Inferior parietal cortex (tissue), 1 donor: ENCODE measurements around the gene TLDC2.
"Not testable (repeated sequence)": the region's sequence is repeated elsewhere in the genome, so short reads cannot be mapped to it uniquely, and the experiment has no call there.

Experiments used
- DNase-seq: peaks from one replicate; pipeline ENCODE4 v3.0.0-alpha.2; 2016; ENCODE audit errors: extremely low spot score

Gene TLDC2

DNA sequence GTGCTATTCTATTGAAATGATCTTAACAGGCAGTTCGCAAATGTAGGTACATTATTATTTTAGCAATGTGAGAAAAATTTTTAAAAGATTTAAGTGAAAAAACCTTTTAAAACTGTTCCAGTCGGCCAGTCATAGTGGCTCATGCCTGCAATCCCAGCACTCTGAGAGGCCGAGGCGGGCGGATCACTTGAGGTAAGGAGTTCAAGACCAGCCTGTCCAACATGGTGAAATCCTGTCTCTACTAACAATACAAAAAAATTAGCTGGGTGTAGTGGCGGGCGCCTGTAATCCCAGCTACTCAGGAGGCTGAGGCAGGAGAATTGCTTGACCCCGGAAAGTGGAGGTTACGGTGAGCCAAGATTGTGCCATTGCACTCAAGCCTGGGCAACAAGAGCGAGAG, 29.6 kb downstream of the TLDC2 start:
- DNase-seq: not testable (repeated sequence)

DNA sequence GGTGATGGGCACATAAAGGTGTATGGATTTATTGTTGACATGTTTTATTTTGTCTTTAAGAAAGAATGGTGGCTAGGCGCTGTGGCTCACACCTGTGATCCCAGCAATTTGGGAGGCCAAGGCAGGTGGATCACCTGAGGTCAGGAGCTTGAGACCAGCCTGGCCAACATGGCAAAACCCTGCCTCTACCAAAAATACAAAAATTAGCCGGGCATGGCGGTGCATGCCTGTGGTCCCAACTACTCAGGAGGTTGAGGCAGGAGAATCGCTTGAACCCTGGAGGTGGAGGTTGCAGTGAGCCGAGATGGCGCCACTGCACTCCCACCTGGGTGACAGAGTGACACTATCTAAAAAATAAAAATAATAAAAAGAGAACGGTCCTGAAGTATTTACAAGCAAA, 30.1 kb downstream of the TLDC2 start:
- DNase-seq: not testable (repeated sequence)

DNA sequence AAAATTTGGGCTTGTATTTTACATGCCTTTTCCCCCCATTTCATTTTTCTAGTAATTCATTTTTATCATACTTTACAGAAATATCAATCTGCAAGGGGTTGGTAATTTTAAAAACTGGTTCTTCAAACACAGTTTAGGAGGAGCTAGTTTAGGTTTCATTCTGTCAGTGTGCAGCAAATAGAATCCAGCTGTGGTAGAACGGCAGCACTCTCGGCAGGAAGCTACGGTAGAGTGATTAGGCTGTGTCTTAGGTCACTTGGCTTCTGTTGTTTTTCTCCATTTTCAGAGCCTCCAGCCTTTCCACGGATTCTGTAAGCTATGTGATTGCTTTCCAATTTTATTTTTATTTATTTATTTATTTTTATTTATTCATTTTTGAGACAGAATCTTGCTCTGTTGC, 32.7 kb downstream of the TLDC2 start:
- DNase-seq: no peak

DNA sequence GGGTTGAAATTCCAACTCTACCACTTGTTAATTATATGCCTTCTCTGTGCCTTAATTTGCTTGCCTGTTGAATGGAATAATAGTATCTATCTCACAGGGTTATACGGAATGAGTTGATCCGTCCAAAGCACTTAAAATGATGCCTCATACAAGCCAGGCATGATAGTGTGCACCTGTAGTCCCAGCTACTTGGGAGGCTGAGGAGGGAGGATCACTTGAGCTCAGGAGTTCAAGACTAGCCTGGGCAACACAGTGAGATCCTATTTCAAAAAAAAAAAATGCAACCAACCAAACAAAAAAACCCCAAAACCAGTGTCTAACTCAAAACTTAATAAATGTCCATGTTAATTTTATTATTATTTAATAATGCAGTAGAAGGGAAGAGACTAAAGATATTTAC, 40.3 kb downstream of the TLDC2 start:
- no peak for DNase-seq

DNA sequence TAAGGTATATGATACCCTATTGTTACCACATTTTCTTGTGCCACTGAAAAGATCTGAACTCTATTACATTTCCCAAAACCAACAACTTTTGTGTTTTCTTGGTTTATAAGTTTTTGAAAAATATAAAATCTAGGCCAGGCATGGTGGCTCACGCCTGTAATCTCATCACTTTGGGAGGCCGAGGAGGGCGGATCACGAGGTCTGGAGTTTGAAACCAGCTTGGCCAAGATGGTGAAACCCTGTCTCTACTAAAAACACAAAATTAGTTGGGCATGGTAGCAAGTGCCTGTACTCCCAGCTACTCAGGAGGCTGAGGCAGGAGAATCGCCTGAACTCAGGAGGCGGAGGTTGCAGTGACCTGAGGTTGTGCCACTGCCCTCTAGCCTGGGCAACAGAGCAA, 41.3 kb downstream of the TLDC2 start:
- DNase-seq: no peak

DNA sequence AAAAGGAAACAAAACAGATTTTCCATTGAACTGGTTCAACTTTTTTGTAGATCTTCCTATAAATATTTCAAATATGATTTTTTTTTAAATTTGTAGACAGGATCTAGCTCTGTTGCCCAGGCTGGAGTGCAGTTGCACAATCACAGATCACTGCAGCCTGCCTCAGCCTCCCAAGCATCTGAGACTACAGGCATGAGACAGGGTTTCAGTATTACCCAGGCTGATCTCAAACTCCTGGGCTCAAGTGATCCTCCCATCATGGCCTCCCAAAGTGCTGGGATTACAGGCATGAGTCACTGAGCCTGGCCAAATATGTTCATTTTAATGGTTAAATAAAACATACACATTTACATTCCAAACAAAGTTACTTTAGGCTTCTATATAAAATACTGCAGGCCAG, 42.0 kb downstream of the TLDC2 start:
- no peak for DNase-seq

DNA sequence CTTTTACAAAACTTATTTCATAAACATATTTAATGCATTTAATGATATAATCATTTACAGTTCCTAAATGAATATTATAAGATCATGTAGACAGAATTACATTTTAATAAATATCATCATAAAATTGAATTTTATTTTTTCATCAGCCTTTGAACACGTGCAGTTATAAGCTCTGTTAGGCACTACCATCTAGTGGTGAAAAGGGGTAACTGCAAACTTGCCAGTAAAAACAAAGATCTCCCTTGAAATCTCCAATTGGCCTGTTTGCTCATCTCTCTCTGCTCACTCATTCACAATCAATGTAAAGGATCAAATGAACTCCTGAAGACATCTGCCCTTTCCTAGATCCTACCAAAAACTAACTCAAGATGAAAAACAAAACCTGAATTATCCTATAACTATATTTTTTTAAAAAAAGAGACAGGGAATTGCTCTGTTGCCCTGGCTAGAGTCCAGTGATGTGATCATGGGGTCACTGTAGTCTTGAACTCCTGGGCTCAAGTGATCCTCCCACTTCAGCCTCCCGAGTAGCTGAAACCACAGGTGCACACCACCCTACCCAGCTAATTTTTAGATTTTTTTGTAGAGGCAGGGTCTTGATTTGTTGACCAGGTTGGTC, 43.9 kb downstream of the TLDC2 start:
- DNase-seq: peak; percentile 81

DNA sequence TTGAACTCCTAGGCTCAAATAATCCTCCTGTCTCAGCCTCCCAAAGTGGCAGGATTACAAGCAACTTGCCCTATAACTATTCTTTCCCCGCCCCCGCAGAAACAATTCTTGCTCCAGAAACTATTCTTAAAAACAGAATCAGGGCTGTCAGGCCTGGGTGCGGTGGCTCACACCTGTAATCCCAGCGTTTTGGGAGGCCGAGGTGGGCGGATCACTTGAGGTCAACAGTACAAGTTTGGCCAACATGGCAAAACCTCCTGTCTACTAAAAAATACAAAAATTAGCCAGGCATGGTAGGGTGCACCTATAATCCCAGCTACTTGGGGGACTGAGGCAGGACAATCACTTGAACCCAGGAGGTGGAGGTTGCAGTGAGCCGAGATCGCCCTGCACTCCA, 44.4 kb downstream of the TLDC2 start:
- DNase-seq: no peak

DNA sequence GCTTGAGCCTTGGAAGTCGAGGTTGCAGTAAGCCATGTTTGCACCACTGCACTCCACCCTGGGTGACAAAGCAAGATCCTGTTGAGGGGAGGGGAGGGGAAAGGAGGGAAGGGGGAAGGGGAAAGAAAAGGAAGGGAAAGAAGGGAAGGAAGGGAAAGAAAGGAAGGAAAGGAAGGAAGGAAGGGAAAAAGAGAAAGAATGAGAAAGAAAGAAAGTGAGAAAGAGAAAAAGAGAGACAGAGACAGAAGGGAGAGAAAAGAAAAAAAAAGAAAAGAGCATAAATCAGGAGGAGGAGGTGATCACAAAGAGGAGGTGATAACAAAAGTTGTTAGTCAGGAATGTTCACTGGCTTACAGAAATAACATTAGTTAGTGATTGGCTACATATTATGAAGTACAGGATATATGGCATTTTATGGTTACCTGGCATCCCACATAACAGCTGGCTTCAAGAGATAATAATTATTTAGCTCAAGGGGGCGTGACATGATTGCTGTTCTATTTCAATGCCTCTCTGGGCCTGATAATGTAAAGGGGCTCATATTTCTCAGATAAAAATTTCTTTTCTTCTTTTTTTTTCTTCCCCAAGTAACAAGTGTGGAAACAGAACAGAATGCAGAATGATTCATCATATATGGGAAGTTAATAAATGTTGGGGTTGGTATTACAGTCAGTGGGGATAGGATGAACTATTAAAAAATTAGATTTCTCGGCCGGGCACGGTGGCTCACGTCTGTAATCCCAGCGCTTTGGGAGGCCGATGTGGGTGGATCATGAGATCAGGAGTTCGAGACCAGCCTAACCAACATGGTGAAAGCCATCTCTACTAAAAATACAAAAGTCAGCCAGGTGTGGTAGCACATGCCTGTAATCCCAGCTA, 48.5 kb downstream of the TLDC2 start:
- DNase-seq: no peak

DNA sequence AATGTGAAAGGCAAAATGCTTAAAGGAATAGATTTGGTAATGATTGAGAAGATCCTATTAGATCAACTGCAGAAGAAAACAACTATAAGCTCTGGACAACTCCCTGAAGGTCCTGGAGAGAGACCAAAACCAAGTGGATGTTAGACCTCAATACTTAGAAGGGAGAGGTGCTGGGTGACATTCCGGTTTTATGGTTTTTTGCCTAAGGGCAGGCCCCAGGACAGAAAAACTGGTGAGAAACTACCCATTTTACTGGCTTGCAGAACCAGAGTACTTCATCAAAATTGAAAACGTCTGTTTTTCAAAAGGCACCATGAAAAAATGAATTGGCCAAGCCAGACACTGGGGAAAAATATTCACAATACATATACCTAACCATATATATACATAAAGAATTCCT, 49.3 kb downstream of the TLDC2 start:
- no peak for DNase-seq

DNA sequence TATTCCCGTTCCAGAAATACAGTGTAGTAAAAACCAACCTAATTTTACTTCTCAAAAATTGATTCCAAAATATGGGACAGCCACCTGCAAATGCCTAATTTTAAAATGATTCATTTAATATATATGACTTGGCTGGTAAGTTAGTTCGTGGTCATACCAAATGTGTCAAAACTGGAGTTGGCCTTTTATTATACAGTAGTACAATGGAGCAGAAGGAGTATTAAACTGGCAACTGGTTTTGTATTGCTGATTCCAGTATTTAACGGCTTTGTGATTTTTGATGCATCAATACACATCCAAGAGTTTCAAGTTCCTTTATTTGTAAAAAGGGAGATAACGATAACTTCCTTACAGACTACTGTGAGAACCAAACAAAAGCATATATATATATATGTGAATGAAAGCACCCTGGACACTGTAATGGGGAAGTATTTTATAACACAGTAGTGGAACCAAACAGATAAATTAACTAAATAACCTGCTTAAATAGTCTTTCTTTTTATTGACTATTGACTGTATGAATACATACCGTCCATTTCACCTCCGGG, 50.8 kb downstream of the TLDC2 start:
- no peak for DNase-seq

DNA sequence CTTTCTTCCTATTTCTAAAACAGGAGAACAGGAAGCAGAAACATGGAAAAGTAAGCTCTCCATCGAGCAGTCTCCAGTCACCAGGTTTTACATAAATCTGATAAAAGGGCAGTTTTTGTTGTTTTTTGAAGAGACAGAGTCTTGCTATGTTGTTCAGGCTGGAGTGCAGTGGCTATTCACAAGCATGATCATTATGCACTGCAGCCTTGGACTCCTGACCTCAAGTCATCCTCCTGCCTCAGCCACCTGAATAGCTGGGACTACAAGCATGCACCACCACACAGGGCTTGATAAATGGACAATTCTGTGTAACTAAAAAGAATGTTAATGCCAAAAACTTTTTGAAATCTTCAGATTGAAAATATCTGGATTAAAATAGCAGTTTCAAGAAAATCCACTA, 51.8 kb downstream of the TLDC2 start:
- DNase-seq: no peak

DNA sequence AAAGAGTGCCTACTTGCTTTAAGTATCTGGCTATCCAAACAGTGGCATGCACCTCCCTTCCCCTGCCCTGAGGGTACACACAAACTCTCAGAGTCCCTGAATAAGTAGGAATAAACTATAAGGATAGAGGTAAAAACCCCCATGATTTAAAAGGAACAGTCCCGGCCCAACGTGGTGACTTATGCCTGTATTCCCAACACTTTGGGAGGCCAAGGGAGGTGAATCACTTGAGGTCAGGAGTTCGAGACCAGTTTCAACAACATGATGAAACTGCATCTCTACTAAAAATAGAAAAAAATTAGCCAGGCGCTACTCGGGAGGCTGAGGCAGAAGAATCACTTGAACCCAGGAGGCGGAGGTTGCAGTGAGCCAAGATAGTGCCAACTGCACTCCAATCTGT, 53.4 kb downstream of the TLDC2 start:
- DNase-seq: no peak

DNA sequence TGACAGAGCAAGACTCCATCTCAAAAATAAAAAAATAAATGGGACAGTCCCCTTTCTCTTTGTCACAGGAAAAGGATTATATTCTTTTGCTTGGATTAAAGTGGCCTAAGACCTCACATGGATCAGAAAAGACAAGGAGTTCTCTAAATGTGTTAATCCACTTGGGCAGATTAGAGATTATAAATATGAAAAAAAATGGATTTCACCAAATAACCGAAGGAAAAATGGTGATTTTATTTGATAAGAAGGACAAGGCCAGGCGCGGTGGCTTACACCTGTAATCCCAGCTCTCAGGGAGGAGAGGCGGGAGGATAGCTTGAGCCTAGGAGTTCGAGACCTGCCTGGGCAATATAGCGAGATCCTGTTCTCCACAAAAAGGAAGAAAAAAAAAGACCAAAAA, 53.8 kb downstream of the TLDC2 start:
- DNase-seq: no peak

DNA sequence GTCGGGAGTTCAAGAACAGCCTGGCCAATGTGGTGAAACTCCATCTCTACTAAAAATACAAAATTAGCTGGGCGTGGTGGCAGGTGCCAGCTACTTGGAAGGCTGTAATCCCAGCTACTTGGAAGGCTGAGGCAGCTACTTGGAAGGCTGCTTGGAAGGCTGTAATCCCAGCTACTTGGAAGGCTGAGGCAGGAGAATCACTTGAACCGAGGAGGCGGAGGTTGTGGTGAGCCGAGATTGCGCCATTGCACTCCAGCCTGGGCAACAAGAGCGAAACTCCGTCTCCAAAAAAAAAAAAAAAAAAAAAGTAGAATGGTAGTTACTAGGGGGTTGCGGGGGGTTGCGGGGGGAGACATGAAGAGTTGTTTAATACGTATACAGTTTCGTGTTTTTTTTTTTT, 56.1 kb downstream of the TLDC2 start:
- not testable (repeated sequence) for DNase-seq

DNA sequence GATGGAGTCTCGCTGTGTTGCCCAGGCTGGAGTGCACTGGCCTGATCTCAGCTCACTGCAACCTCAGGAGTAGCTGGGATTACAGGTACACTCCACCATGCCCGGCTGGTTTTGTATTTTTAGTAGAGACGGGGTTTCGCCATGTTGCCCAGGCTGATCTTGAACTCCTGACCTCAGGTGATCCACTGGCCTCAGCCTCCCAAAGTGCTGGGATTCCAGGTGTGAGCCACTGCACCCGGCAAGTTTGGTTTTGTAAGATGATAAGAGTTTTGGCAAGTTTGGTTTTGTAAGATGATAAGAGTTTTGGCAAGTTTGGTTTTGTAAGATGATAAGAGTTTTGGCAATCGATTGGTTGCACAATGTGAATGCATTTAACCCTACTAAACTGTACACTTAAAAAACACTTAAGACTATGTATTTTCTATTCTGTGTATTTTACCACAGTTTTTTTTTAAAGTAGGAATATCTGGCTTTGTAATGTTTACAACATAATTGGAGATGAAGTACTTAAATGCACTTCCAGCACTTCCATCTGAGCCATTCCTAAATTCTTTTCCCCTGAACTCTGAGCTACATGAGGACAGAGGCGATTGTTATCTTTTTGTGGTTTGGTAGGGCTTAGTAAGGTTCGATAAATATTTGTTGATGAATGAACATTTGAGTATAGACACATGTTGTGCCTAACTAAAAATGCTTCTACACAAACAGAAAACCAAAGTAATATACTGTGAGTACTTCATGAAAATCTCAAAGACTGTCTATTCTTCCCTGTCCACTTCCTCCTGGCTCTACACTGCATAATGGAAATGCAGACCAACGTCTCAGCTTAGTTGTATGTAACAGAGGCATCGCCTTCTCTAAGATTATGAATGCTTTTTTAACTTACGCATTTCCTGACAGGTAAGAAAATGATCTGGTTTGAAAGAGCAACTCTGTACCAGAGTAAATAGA, 56.8 kb downstream of the TLDC2 start:
- no peak for DNase-seq

DNA sequence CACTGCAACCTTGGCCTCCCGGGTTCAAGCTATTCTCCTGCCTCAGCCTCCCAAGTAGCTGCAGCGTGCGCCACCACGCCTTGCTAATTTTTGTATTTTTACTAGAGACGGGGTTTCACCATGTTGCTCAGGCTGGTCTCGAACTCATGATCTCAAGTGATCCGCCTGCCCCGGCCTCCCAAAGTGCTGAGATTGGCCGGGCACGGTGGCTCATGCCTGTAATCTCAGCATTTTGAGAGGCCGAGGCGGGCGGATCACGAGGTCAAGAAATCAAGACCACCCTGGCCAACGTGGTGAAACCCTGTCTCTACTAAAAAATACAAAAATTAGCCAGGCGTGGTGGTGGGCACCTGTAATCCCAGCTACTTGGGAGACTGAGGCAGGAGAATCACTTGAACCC, 57.6 kb downstream of the TLDC2 start:
- DNase-seq: not testable (repeated sequence)

DNA sequence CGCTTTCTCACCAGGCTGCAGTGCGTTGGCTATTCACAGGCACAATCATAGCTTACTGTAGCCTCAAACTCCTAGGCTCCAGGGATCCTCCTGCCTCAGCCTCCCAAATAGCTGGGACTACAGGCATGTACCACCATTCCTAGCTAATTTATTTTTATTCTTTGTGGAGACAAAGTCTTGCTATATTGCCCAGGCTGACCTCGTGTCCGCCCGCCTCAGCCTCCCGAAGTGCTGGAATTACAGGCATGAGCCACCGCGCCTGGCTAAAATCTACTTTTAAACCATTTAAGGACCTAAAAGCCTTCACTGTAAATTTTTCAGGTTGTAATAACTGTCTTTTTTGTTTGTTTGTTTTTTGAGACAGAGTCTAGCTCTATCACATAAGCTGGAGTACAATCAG, 60.4 kb downstream of the TLDC2 start:
- DNase-seq: no peak

DNA sequence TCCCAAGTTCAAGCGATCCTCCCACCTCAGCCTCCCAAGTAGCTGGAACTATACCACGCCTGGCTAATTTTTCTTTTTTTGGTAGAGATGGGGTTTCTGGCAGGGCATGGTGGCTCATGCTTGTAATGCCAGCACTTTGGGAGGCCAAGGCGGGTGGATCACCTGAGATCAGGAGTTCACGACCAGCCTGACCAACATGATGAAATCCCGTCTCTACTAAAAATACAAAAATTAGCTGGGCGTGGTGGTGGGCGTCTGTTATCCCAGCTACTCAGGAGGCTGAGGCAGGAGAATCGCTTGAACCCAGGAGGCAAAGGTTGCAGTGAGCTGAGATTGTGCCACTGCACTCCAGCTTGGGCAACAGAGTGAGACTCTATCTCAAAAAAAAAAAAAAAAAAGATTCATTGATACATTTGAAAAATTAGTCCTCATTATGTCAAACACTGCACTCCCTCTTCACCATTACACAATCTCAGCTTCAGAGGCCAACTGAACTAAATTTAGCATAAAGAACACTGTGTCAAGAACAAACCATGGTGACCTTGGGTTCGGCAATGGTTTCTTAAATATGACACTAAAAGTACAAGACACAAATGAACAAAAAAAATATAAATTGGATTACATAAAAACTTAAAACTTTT, 60.9 kb downstream of the TLDC2 start:
- not testable (repeated sequence) for DNase-seq

DNA sequence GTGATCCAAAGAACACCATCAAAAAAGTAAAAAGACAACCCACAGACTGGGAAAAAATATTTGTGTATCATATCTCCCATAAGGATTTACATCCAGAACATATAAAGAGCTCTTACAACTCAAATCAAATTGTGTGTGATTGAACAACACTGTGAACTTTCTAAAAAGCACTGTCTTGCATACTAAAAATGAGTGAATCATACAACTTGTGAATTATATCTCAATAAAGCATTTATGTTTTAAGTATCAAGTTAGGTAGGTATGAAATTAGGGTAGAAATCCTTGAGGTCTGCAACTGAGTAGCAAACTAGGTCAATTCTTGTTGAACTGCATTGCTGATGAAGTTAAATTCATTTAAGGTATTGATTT, 61.4 kb downstream of the TLDC2 start:
- no peak for DNase-seq

DNA sequence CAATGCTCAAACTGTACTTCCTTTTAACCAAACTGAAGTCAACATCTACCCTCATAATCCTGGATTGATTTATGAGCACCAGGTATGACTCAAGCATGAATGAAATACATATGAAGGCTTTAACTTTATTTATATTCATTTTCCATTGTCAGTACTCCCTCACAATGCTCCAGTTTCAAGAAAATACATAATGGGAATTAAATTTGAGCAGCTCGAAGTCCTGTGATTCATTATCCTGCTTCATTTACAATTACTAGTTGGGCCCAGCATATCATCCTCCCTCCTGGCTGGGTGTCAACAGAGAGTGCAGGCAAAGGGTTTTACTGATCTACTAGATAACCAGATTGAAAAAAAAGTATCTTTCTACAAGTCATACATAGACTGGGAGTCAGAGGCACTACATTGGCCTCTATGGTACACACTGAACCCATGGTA, 65.5 kb downstream of the TLDC2 start:
- no peak for DNase-seq
